CD4-positive, alpha-beta T cell (primary cell): ENCODE data around the gene SH2B3. TPM values are rescaled to one million over a fixed set of nuclear protein-coding genes. Genes with fewer than 3 reads are reported as not detected.

Experiments used
- ATAC-seq: fragments of 200-7000 bp; cut with Tn5 transposase; one replicate; pipeline ENCODE4 v1.10.0; 2022; ENCODE audit warnings: mild to moderate bottlenecking; ENCODE audit not compliant: poor library complexity
- CTCF ChIA-PET: fragments of 350-600 bp; sonication (Branson Sonifier 250); formaldehyde crosslinking; loops from one replicate; lab custom pipeline; 2021; ENCODE audit warnings: antibody characterized with exemption, inconsistent platforms; lab: Charles Lee
- POLR2A ChIA-PET: fragments of 350-600 bp; sonication (Branson Sonifier 250); formaldehyde crosslinking; loops from one replicate; lab custom pipeline; 2021; ENCODE audit warnings: antibody characterized with exemption, inconsistent platforms; lab: Charles Lee
- DNase-seq, 14 experiments: peaks; one replicate each; pipeline ENCODE4 v3.0.0-alpha.2; 2013 to 2020; ENCODE audit warnings: mixed read lengths in 2 of 14
- H3K27ac ChIP-seq, 2 donors: one replicate each; pipeline versions ENCODE4 v1.5.1 to v1.7.0; 2013; ENCODE audit warnings: low read length in 2 of 2, low read depth in 1 of 2, mild to moderate bottlenecking in 1 of 2
- H3K27me3 ChIP-seq, 2 experiments: 1 replicate in 1 of 2; 2 replicates in 1 of 2; pipeline versions ENCODE4 v1.6.1 to v1.7.0; 2013; ENCODE audit warnings: low read length in 2 of 2, control low read depth in 1 of 2, mild to moderate bottlenecking in 1 of 2, moderate library complexity in 1 of 2; ENCODE audit not compliant: insufficient read depth in 2 of 2, control insufficient read depth in 1 of 2
- H3K36me3 ChIP-seq: one replicate; pipeline ENCODE4 v1.6.1; 2013; ENCODE audit warnings: low read length, control low read depth; ENCODE audit not compliant: insufficient read depth
- H3K4me1 ChIP-seq: one replicate; pipeline ENCODE4 v1.6.1; 2013; ENCODE audit warnings: low read length, control low read depth; ENCODE audit not compliant: insufficient read depth
- H3K4me3 ChIP-seq: one replicate; pipeline ENCODE4 v1.5.1; 2013; ENCODE audit warnings: mild to moderate bottlenecking, low read length, moderate library complexity
- H3K9me3 ChIP-seq, 2 experiments: 1 replicate in 1 of 2; 2 replicates in 1 of 2; pipeline versions ENCODE4 v1.6.1 to v1.7.0; 2013; ENCODE audit warnings: low read length in 2 of 2, mild to moderate bottlenecking in 2 of 2, control low read depth in 1 of 2, moderate library complexity in 1 of 2; ENCODE audit not compliant: control insufficient read depth in 1 of 2, insufficient read depth in 1 of 2
- H3K27ac Mint-ChIP-seq: one replicate; pipeline ENCODE4 v1.8.0; 2020; ENCODE audit warnings: mixed read lengths
- H3K27me3 Mint-ChIP-seq: one replicate; pipeline ENCODE4 v1.8.0; 2021; ENCODE audit warnings: mixed read lengths
- H3K36me3 Mint-ChIP-seq: one replicate; pipeline ENCODE4 v1.8.0; 2021; ENCODE audit warnings: low read depth, mixed read lengths
- H3K4me1 Mint-ChIP-seq: one replicate; pipeline ENCODE4 v1.8.0; 2021; ENCODE audit warnings: low read depth, mixed read lengths
- H3K4me3 Mint-ChIP-seq: one replicate; pipeline ENCODE4 v1.8.0; 2020; ENCODE audit warnings: mild to moderate bottlenecking, mixed read lengths
- H3K9me3 Mint-ChIP-seq: one replicate; pipeline ENCODE4 v1.8.0; 2020; ENCODE audit warnings: mixed read lengths
- CTCF ChIP-seq: fragments of 200-600 bp; IDR thresholded peaks from one replicate; pipeline ENCODE4 v1.8.0; 2022; ENCODE audit warnings: antibody characterized with exemption, mild to moderate bottlenecking
- intact Hi-C, 2 experiments: fragments of 100-400 bp; cut with DNase I in 1 of 2; cut with micrococcal nuclease in 1 of 2; formaldehyde crosslinking; loops; one replicate each; pipeline versions ENCODE4 v1.15.1 to v1.9.0; 2023 to 2025; cut with DNase I, micrococcal nuclease
- total RNA-seq, 174 experiments: library from RNA in 2 of 174; stranded (reverse) in 2 of 174; gene quantifications; one replicate each; pipeline ENCODE4 v1.2.3 and lab custom pipeline; 2021 to 2026

SH2B3 gene
- total RNA-seq, 2 experiments from 2014 or later: 42.3 to 46.4 TPM

GRCh38 chr12:111418594-111418880, 12.8 kb downstream of the SH2B3 start:
- Histone ChIP-seq H3K27me3 (no peaks in the 10 kb centered on the region), H3K9me3 (no peaks in the 10 kb centered on the region), H3K4me3 (no peak overlapping the region), H3K27ac (no peak overlapping the region), H3K36me3 (peaks cover 43% of the 10 kb centered on the region), H3K4me1 (peaks cover 25% of the 10 kb centered on the region)
- no peaks in the 10 kb centered on the region for H3K27me3 Mint-ChIP-seq
- ChIA-PET CTCF (interaction anchor here (1.2 kb wide), 1 partner anchor 33 kb away, joined by 4 read pairs; no protein-coding TSS in a partner anchor), POLR2A (interaction anchor here (1.1 to 1.5 kb wide), 2 partner anchors 11 to 16 kb away, joined by 4 to 6 read pairs; no protein-coding TSS in a partner anchor)
- no peak for TF ChIP-seq CTCF
- ATAC-seq (no peak), DNase-seq (no peak)
- peaks cover 57% of the 10 kb centered on the region for H3K36me3 Mint-ChIP-seq
- H3K4me3 Mint-ChIP-seq: no peak overlapping the region
- no peak overlapping the region for H3K27ac Mint-ChIP-seq
- intact Hi-C loops: loop anchor here in 1 of 2 experiments (10.0 kb wide), 1 partner anchor 596 kb away; the partner anchor contains the start of genes ERP29 and TMEM116
- peaks cover 29% of the 10 kb centered on the region for H3K4me1 Mint-ChIP-seq
- H3K9me3 Mint-ChIP-seq: no peaks in the 10 kb centered on the region

DNA sequence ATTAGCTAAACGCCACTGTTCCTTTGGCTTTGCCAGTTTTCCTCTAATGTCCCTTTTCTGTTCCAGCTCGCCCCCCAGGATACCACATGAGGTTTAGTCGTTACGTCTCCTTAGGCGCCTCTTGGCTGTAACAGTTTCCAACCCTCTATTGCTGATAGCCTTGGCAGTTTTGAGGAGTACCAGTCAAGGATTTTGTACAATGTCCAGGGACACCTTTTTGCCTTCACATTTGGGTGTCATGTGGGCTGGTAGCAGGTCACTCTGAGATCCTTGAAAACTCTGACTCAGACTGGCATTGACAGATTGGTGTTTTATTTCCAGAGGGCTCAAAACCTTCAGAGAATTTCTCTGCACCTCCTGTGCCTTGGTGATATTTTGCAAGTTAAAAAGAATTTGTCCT, 14.1 kb downstream of the SH2B3 start:
- Histone ChIP-seq H3K4me3 (no peak overlapping the region), H3K27me3 (no peaks in the 10 kb centered on the region), H3K9me3 (no peaks in the 10 kb centered on the region), H3K36me3 (peaks cover 46% of the 10 kb centered on the region), H3K27ac (no peak overlapping the region), H3K4me1 (peaks cover 25% of the 10 kb centered on the region)
- intact Hi-C loops: loop anchor here in 1 of 2 experiments (10.0 kb wide), 1 partner anchor 595 kb away; the partner anchor contains the start of genes ERP29 and TMEM116
- TF ChIP-seq CTCF: no peak
- ChIA-PET CTCF (interaction anchor here (0.7 to 1.5 kb wide), 4 partner anchors 9 to 25 kb away, joined by 3 to 5 read pairs (median 3); no protein-coding TSS in a partner anchor), POLR2A (interaction anchor here (1.5 kb wide), 1 partner anchor 10 kb away, joined by 6 read pairs; no protein-coding TSS in a partner anchor)
- Mint-ChIP-seq H3K27ac (no peak overlapping the region), H3K4me3 (no peak overlapping the region), H3K36me3 (peaks cover 54% of the 10 kb centered on the region), H3K27me3 (no peaks in the 10 kb centered on the region), H3K9me3 (no peaks in the 10 kb centered on the region), H3K4me1 (peaks cover 28% of the 10 kb centered on the region)
- DNase-seq (no peak), ATAC-seq (no peak)

DNA sequence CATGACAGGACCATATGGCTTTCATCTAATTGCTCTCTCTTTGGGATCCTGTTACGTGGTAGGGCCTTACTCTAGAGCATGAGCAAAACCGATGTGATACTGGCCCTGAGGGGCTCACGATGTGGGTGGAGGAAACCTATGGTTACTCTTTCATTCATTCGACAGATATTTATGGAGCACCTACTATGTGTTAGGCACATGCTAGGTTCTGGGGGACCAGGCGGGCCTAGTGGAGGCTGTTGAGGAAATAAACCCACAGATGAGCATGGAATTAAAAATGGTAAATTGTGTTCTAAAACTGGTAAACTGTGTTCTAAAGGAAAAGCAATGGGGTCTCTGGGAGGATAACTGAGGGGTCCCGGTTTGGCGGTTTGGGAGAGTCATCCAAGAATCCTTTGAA, 14.8 kb downstream of the SH2B3 start:
- Mint-ChIP-seq H3K4me1 (peaks cover 30% of the 10 kb centered on the region), H3K27ac (peak overlapping the region; percentile 39), H3K36me3 (peaks cover 51% of the 10 kb centered on the region), H3K9me3 (no peaks in the 10 kb centered on the region), H3K27me3 (no peaks in the 10 kb centered on the region), H3K4me3 (no peak overlapping the region)
- CTCF ChIA-PET: interaction anchor here (1.5 kb wide), 1 partner anchor 17 kb away, joined by 5 read pairs; no protein-coding TSS in a partner anchor
- ATAC-seq: no peak
- no peak for DNase-seq
- Histone ChIP-seq H3K4me1 (peaks cover 26% of the 10 kb centered on the region), H3K4me3 (no peak overlapping the region), H3K27ac (no peak overlapping the region), H3K27me3 (no peaks in the 10 kb centered on the region), H3K9me3 (no peaks in the 10 kb centered on the region), H3K36me3 (peaks cover 48% of the 10 kb centered on the region)
- POLR2A ChIA-PET: no interaction called here
- no peak for TF ChIP-seq CTCF
- intact Hi-C loops: no loop called here
